ENCODE results near the gene APOL5.

The APOL5 gene

DNA sequence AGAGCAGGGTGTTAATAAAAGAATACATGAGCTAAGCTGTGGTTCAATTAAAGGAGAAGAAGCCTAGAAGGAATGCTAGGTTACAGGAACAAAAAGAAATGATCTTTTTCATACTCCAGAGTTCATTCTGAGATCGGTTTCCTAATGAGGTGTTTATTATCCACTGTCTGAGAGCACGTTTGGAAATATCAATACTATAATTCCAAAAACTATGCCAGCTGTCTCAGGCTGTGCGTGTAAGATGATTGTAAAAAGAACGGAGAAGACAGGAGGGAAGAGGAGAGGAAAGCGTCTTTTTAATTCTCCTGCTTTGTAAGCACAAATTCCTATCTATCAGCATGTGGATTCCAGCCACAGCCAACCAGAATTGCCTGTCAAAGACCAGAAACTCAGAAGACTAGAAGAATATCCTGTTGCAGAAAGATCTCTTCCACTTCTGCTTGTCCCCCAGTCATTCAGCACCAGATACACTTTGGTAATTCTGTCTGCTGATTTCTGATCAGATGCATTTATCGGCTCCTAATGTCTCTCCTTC, 25.7 kb downstream of the APOL5 start:
- FAIRE-seq, result no peak

DNA sequence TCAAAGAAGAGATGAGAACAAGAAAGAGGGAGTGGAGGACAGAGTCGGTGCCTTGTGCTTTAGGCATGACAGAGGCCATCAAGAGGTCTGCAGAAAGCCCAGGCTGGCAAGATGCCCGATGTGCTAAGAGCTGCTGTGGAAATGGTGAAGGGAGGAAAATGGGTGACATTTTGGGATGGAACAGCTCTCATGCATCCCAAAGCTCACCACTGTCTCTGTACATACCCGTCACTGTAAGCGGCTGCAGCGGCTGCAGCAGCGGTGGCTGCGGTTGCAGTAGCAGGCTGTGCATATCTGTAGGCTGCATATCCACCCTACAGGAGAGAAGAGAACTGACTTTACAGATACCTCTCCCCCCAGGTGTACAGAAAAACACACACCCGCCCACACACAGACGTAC, 28.6 kb downstream of the APOL5 start:
- FAIRE-seq, result no peak

DNA sequence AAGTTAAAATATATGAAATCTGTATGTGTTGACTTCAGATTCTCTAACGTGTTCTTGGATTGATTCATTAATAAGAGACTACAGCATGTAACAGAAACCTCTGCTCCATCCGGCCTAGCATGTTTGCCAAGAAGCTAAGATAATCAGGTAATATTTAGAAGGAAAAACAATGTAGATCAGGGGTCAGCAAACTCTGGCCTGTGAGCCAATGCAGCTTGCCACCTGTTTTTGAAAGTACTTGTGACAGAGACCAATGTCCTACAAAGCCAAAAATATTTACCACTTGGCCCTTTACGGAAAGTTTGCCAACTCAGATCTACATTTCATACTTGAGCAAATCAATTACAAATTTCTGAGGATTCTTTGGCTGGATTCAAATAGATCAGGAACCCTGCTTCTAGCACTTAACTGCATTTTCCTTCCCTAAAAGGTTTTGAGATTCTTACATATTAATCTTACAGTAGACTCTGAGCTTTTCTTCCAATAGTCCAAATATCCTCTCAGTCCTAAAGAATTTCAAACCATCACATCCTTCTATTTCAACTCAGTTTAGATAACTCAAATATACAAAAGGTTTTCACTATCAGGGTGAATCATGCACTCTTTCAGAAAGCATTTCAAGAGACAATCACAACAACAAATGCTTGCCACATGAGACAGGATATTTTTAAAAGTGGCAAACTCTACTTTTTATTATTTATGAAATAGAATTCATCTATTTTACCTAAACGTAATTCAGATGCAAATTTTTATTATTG, 29.5 kb downstream of the APOL5 start:
- FAIRE-seq, result no peak

DNA sequence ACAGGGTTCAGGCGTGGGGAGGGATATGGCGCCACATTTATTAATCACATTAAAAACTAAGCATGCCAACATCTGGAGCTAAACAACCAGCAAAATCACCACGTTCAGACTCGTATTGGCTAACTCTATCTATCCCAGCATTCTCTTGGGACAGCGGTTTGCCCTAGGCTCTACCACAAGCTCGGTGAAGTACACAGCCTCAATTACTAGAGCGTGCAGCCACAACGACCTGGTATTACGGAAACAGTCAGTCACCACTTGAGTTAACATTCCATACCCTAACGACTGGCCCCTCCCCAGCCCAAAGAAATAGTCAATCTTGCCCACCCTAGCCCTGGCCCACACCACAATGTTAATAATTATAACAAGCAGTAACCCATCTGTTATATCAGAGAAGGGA, 32.1 kb downstream of the APOL5 start:
- no peak for FAIRE-seq

DNA sequence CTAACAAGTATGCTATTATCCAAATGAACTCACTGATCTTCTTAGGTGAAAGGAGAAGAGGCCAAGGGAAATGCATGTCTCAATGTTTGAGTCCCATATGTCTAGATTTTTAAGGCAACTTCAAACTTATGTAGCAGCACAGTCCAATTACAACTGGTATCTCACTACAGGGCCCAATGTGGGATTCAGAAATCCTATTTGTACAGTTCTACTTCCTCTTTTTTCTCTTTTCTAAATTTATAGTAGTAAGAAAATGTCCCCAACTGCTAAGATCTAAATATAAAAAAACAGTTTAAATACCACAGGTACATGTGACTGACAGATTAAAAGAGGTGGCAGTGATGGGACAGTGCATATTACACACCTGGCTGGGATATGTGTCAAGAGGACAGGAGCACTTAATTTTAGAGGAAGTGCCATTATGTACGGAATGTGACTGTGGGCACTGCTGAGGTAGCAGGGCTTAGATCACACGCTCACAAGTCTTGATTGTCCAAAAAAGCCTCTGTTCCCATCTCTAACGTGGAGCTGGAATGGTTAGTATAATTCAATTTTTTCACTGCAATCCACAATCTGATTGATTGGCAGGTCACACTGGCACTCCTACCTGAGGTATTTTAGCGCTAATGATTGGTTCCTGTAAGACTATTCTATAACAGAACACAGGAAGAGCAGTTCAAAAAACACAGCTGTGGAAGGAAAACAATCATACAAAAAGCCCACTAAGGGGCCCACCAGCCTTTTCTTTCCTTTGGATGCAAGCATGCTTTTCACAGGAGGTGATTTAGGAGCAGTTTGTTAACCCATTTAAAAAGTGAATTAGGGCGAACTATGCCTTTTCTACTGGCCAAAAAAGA, 34.6 kb downstream of the APOL5 start:
- FAIRE-seq, result no peak

DNA sequence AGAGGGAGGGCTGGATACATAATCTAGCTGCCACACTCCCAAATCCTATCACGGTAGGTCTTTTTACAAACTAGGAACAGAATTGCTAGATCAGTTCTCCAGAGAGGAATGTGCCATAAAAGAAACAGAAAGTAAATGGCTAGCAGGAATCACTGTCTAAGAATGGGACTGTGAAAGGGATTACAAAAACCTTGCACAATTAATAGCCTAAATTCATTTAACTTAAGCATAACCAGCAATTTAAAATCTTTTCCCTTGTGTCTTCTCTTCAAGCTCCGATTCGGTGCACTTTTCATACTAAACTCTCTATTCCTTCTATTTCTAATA, 35.2 kb downstream of the APOL5 start:
- FAIRE-seq, result no peak

DNA sequence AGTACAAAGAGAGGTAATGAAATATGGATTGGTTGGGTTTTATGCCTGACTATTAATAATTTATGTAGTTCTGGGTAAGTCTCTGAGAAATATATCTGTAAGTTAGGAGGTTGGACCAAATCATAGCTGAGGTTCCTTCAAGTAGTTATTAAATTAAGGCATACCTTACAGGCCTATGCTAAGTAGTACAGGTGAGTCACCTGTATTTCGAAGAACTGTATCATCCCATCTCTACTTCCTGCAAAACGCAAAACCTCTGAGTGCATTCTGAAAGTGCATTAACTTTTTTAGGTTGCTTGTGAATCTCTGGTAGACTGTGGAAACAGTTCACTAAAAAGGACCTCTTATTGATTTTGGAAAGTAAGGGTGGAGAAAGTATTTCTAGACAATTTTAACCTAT, 37.1 kb downstream of the APOL5 start:
- FAIRE-seq, result no peak

DNA sequence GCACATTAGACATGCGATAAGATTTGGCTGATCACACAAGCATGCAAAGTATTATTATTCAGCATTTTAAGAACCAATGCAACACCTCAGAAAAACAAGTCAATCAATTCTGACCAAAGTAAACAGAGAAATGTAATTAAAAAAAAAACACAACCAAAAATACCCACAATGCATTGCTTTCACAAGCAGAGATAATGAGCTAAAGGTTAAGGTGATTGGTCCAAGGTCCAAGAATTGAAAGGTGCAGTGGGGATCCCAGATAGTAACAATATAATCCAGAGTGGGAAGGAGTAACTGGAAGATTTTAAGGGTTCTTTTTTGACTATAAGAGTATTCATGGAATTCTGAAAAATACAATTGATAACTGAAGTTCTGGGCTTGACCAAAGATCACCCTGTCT, 39.0 kb downstream of the APOL5 start:
- FAIRE-seq, result no peak

DNA sequence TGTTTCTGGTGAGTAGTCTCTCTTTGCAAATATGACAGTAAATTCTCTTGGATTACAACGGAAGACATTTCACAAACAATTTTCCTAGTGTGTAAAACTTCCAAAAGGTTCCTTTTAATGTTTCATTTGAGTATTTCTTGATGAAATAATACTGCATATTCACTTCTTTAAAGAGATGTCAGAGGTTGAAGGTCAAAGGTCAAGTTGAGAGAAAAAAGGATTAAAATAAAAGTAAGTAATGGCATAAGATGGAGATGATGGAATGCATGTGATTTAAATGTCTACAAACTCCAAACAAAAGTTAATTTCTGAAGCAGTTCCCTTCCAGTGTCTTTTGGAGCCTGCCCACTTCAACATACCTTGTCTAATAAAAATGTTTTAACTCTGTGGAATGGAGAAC, 40.7 kb downstream of the APOL5 start:
- FAIRE-seq, result no peak

DNA sequence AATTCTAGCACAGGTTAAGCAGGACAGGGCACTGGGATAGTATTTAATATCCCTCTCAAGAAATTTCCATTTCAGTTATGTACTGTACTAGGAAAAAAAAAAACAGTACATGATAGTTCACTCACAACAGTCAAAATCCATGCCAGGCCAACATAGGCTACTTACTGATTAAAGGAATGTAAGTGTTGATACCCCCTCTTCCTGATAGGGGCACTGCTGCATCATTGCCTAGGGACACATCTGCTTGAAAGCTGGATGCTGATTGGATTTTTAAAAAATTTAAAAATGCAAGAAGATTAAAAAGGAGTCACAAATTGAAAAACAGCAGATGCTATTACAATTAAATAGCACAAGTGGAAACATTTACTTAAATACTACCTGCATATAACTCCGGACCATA, 43.4 kb downstream of the APOL5 start:
- FAIRE-seq, result no peak

DNA sequence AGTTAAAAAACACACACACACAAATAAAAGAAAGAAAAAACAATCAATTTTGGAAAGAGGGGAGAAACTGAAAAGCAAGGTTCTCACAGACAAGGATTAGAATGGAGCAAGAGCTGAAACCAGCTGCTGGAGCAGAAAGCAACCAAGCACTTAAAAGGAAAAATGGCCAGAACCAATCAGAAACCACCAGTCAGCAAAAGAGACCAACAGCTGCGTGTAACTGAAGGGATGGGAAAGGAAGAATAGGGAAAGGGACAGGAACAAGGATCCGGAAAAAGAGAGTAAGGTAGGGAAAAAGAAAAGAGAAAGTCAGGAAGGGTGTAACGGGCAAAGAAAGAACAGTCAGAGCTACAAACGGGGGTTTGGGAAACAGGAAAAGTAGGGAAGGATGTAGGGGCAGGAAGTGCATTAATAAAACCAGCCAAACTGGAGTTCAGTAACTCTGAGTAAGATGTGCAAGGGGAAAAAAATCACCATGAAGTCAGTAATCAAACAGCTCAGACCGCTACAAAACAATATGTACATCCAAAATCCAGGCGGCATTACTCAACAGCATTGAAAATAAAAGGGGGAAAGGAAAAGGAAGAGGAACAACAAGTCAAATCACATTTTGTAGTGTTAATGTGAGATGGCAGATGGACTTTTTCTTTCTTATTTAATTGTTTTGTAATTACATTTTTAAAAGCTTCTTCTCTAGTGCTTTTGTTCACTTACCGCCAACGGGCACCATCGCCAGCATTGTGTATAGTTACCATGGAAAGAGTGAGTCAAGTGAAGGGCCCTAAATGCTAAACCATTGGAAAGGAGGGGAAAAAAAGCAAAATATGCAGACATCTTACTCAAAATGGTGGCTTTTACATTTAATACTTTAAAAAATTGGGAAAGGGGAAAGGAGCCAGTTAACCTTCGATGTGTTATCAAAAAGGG, 49.2 kb downstream of the APOL5 start:
- FAIRE-seq, result no peak

DNA sequence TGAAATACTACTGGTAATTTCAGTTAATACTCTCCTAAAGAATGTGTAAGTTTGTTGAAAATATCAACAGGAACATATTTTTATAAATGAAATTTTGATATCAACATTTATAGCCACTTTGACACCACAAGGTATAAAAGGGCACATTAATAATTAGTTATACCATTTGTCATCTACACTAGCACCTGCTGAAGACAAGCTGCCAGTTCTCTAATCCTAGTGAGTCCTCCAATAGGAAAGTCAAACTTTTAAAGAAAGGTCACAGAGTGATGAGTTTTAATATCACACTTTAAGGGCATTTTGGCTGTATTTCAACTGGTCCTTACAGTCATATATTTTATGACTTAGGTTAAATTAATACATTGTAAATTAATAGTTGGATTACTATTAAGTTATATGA, 52.3 kb downstream of the APOL5 start:
- FAIRE-seq, result no peak

DNA sequence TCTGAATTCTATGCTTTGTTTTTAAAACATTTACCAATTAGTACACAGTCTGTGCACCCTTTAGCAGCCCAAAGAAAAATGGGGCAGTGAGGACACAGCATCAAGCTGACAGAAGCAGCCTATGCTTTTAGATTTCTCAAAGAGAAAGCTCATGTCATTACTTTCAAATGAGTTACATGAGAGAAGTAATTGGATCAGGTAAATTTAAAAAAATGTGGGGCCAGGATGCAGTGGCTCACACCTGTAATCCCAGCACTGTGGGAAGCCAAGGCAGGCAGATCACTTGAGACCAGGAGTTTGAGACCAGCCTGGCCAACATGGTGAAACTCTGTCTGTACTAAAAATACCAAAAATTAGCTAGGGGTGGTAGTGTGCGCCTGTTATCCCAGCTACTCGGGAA, 57.7 kb downstream of the APOL5 start:
- FAIRE-seq, result no peak

DNA sequence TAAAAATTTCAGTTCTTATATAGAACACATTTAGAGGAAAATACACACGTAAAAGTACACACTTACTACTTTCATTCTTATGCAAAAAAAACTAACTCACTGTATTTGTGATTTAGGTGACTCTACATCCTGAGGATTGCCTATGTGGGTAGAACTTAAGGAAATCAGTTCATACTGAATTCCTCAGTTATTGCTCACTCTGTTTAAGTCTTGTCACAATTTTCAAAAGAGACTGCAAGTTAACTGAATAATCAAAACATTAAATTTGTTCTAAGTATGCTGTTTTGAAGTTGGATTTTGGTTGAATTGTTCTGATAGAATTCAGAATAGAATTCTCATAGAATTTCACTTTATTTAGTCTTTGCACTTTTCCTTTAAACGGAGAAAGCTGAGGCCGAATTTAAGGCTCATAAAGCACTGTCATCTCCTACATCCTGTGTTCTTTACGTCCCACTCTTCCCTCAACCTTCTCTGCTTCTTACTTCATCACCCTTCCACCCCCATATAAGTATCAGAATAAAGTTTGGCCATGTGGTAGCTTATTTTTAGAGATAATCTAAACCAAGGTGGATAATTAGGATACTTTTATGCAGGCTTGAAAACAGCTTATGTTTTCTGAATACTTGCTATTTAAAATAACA, 59.8 kb downstream of the APOL5 start:
- peak; percentile 51 for FAIRE-seq
